ENCODE measurements around the gene PRTG. TPM values are rescaled to one million over a fixed set of nuclear protein-coding genes. Genes with fewer than 3 reads are reported as not detected.

Gene PRTG
- total RNA-seq, 1 donor from 2014 or later: 574 TPM

DNA sequence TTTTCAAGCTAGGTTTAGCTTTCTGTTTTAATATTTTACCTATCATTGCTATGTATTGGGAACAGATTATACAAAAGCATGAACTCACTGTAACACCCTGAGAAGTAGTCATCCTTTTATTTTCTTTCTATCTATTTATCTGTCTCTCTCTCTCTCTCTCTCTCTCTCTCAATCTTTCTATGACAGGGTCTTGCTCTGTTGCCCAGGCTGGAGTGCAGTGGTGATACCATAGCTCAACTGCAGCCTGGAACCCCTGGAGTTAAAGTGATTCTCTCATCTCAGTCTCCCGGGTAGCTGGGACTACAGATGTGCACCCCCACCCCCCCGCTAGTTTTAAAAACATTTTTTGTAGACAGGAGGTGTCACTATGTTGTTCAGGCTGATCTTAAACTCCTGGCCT lies 28.9 kb downstream of the PRTG start:
- Histone ChIP-seq H3K4me1 (peaks cover 62% of the 10 kb centered on the region), H3K4me2 (peak overlapping the region; percentile 72), H3K36me3 (peaks cover 15% of the 10 kb centered on the region), H2AFZ (replicated peaks) (no peak overlapping the region), H3F3A (ENCODE audit: low read depth) (peaks cover 44% of the 10 kb centered on the region), H3K27ac (no peak overlapping the region), H3K79me2 (ENCODE audit: low read depth) (peaks cover 100% of the 10 kb centered on the region), H4K20me1 (ENCODE audit: low read depth) (peaks cover 100% of the 10 kb centered on the region), H3K4me3 (no peak overlapping the region), H3K9me3 (ENCODE audit: low read depth) (no peaks in the 10 kb centered on the region), H3K27me3 (no peaks in the 10 kb centered on the region), H3K9ac (no peak overlapping the region)
- TF ChIP-seq, protein P1, sequence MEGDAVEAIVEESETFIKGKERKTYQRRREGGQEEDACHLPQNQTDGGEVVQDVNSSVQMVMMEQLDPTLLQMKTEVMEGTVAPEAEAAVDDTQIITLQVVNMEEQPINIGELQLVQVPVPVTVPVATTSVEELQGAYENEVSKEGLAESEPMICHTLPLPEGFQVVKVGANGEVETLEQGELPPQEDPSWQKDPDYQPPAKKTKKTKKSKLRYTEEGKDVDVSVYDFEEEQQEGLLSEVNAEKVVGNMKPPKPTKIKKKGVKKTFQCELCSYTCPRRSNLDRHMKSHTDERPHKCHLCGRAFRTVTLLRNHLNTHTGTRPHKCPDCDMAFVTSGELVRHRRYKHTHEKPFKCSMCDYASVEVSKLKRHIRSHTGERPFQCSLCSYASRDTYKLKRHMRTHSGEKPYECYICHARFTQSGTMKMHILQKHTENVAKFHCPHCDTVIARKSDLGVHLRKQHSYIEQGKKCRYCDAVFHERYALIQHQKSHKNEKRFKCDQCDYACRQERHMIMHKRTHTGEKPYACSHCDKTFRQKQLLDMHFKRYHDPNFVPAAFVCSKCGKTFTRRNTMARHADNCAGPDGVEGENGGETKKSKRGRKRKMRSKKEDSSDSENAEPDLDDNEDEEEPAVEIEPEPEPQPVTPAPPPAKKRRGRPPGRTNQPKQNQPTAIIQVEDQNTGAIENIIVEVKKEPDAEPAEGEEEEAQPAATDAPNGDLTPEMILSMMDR (IDR thresholded peaks at IDR 0.05): no peak
- TF ChIP-seq EZH2phosphoT487 (IDR thresholded peaks at IDR 0.05) (no peak), EZH2 (IDR thresholded peaks at IDR 0.05) (no peak)
- H3K9me3 Mint-ChIP-seq: peaks cover 14% of the 10 kb centered on the region
- peak overlapping the region; percentile 62 for H3K4me3 Mint-ChIP-seq
- peaks cover 77% of the 10 kb centered on the region for H3K4me1 Mint-ChIP-seq
- peak overlapping the region; percentile 16 for H3K27ac Mint-ChIP-seq
- DNase-seq (ENCODE audit: low spot score): no peak
- peaks cover 38% of the 10 kb centered on the region for H3K36me3 Mint-ChIP-seq
- peaks cover 5% of the 10 kb centered on the region for H3K27me3 Mint-ChIP-seq (ENCODE audit: insufficient read depth, low read depth)

DNA sequence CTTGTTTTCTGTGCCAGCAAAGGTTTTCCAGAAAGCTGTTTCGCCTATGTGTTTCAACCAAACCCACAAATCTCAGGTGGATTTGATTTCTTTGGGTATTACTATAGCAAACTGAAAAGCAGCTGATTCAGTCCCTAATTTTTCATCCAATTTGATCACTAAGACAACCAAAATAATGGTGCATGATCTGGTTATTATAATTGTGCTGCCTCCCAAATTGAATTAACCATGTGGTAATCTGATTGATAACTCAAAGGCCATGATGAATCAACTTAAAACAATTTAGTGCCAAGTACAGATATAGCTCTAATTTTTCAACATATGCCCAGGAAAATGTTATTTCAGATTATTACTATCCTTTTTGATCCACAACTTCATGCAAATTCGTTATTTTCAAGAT lies 30.6 kb downstream of the PRTG start:
- peaks cover 12% of the 10 kb centered on the region for H3K36me3 ChIP-seq
- H2AFZ ChIP-seq (replicated peaks): no peak overlapping the region
- no peaks in the 10 kb centered on the region for H3K9me3 ChIP-seq (ENCODE audit: low read depth)
- TF ChIP-seq, protein P1 (IDR thresholded peaks at IDR 0.05): no peak
- no peak for TF ChIP-seq EZH2phosphoT487 (IDR thresholded peaks at IDR 0.05)
- no peak for TF ChIP-seq EZH2 (IDR thresholded peaks at IDR 0.05)
- H3F3A ChIP-seq (ENCODE audit: low read depth): peaks cover 30% of the 10 kb centered on the region
- peaks cover 12% of the 10 kb centered on the region for H3K9me3 Mint-ChIP-seq
- no peak overlapping the region for H3K4me3 ChIP-seq
- H3K9ac ChIP-seq: no peak overlapping the region
- no peaks in the 10 kb centered on the region for H3K27me3 ChIP-seq
- H3K79me2 ChIP-seq (ENCODE audit: low read depth): peaks cover 100% of the 10 kb centered on the region
- peak overlapping the region; percentile 22 for H3K4me3 Mint-ChIP-seq
- peak overlapping the region; percentile 33 for H3K4me2 ChIP-seq
- H3K36me3 Mint-ChIP-seq: peaks cover 32% of the 10 kb centered on the region
- peaks cover 4% of the 10 kb centered on the region for H3K27me3 Mint-ChIP-seq (ENCODE audit: insufficient read depth, low read depth)
- H3K27ac ChIP-seq: no peak overlapping the region
- peaks cover 73% of the 10 kb centered on the region for H3K4me1 Mint-ChIP-seq
- no peak for DNase-seq (ENCODE audit: low spot score)
- peaks cover 59% of the 10 kb centered on the region for H3K4me1 ChIP-seq
- peaks cover 100% of the 10 kb centered on the region for H4K20me1 ChIP-seq (ENCODE audit: low read depth)
- H3K27ac Mint-ChIP-seq: peak overlapping the region; percentile 65

DNA sequence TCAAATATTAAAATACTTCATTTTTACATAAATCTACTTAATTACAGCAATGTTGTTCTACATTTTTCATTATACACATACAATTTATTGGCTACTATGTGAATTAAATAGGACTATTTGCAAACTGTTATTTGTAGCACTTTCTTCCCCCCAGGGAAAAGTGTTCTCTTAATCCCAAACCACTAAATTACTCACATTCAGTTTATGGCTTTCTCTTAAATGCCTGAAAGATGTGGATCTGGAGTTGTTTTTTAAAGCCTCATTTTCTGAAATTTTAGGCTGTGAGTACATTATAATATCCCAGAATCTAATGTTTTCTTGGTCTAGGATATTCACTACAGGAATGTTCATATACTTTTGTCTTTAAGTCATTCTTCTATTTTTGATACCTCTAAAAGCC lies 32.7 kb downstream of the PRTG start:
- H3K4me3 Mint-ChIP-seq: no peak overlapping the region
- peaks cover 67% of the 10 kb centered on the region for H3K4me1 Mint-ChIP-seq

More for the DNA sequence above, 32.7 kb downstream of the PRTG start:
- Histone ChIP-seq H3K27ac (no peak overlapping the region), H3K4me1 (peaks cover 46% of the 10 kb centered on the region), H3K9ac (no peak overlapping the region), H3K4me2 (no peak overlapping the region), H3K9me3 (ENCODE audit: low read depth) (no peaks in the 10 kb centered on the region), H4K20me1 (ENCODE audit: low read depth) (peaks cover 100% of the 10 kb centered on the region), H3K4me3 (no peak overlapping the region), H3K36me3 (peaks cover 12% of the 10 kb centered on the region), H3K27me3 (no peaks in the 10 kb centered on the region), H3F3A (ENCODE audit: low read depth) (peaks cover 9% of the 10 kb centered on the region), H3K79me2 (ENCODE audit: low read depth) (peaks cover 100% of the 10 kb centered on the region), H2AFZ (replicated peaks) (no peak overlapping the region)
- DNase-seq (ENCODE audit: low spot score): no peak
- TF ChIP-seq EZH2phosphoT487 (IDR thresholded peaks at IDR 0.05): no peak
- TF ChIP-seq, protein P1 (IDR thresholded peaks at IDR 0.05): no peak
- TF ChIP-seq EZH2 (IDR thresholded peaks at IDR 0.05): no peak
- peaks cover 34% of the 10 kb centered on the region for H3K36me3 Mint-ChIP-seq
- peaks cover 12% of the 10 kb centered on the region for H3K9me3 Mint-ChIP-seq
- H3K27me3 Mint-ChIP-seq (ENCODE audit: insufficient read depth, low read depth): peaks cover 4% of the 10 kb centered on the region
- H3K27ac Mint-ChIP-seq: no peak overlapping the region
